ENCODE data around the gene KDM5A.
"Not testable (repeated sequence)": the region's sequence is repeated elsewhere in the genome, so short reads cannot be mapped to it uniquely, and the experiment has no call there.

Gene KDM5A

DNA sequence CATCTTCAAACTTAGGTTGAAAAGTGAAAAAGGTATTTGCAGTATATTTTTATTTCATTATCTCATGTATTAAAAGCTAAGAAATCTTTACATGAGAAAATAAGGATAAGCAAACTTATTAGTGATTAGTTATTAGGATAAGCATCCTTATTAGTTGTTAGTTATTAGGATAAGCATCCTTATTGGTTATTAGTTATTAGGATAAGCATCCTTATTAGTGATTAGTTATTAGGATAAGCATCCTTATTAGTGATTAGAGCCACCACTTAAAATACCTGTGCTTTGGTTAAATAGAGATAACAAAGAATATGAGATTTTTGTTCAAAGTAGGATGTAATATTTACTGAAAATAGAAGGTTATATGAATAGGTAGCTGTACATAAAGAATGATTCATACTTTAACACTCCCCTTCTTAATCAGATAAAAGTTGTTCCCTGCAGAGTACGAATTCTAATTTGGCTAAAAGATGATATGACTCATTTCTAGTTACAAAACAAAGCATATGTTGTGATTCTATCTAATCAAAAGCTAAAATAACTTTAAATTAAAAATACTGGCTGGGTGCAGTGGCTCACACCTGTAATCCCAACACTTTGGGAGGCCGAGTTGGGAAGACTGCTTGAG, 56.4 kb downstream of the KDM5A start:
- DNase-seq (ENCODE audit: low read depth), result no peak

DNA sequence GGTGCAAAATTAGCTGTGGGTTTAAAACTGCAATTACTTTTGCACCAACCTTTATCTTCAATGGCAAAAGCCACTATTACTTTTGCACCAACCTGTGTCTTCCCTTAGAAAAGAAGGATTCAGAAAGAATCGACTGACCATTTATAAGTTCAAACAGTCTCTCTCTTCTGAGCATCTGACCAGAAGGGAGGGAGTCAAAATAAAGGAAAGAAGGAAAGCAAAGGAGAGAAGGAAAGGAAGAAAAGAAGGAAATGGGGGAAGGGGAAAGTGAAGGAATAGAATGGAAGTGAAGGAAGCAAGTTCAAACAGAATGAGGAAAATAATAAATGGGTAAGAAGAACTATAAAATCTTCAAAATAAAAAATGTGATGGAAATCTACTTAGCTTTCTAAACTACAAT, 57.8 kb downstream of the KDM5A start:
- DNase-seq (ENCODE audit: low read depth), result no peak

DNA sequence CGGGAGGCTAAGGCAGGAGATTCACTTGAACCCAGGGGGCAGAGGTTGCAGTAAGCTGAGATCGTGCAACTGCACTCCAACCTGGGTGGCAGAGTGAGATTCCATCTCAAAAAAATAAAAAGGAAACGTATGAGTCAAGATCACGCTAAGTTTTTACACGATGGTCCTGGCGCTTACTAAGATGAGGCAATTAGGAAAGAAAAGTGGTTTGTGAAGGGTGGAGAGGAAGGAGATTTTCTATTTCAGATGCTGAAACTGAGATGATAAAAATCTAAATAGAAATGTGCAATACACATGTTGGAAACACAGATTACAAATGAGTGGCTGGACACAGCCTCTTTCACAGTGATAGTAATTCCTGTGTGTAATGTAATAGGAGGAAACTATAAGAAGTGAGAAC, 63.2 kb downstream of the KDM5A start:
- no peak for DNase-seq (ENCODE audit: low read depth)

DNA sequence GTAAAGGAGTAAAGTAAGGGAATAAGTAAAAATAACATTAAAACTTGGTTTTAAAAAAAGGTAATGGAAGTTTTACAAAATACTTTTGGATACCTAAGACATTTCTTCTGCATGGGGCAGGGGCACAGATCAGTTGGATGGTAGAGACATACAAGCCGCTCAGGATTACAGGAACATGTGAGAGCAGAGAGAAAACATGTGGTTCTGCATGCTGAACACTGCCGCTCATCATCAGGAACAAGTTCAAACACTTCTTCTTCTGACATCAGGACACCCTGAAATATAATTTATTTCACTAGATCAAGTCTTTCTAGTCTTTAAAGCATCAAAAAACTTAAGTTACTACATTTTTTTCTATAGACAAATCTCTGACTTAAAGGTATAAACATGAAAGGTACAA, 65.6 kb downstream of the KDM5A start:
- no peak for DNase-seq (ENCODE audit: low read depth)

DNA sequence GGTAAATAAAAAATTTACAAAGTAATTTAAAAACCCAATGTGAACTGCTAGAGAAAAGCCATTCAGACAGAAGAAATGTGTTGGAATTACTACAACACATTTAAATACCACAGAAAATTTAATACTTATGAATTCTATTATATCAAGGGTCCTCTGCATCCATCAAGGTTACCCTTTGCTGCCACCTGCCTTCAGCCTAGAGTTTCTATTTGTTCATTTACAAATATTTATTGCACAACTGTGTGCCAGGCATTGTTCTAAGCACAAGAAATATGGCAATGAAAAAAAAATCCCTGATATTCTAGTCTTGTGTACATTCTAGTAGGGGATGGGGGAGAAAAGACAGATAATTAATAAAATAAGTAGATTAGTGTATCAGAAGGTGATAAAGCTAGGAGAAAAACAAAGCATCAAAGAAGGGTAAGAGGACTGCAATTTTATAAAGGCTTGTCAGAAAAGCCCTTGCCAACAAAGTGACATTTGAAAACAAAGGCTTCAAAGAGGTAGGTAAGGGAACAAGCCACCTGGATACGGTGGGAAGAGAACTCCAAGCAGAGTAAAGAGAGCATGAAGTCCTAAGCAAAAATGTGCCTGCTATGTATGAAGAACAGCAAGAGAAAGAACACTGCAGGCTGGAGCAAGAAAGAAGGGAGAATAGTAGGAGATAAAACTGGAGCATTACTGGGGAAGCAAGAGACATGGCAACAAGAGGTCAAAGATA, 67.4 kb downstream of the KDM5A start:
- no peak for DNase-seq (ENCODE audit: low read depth)

DNA sequence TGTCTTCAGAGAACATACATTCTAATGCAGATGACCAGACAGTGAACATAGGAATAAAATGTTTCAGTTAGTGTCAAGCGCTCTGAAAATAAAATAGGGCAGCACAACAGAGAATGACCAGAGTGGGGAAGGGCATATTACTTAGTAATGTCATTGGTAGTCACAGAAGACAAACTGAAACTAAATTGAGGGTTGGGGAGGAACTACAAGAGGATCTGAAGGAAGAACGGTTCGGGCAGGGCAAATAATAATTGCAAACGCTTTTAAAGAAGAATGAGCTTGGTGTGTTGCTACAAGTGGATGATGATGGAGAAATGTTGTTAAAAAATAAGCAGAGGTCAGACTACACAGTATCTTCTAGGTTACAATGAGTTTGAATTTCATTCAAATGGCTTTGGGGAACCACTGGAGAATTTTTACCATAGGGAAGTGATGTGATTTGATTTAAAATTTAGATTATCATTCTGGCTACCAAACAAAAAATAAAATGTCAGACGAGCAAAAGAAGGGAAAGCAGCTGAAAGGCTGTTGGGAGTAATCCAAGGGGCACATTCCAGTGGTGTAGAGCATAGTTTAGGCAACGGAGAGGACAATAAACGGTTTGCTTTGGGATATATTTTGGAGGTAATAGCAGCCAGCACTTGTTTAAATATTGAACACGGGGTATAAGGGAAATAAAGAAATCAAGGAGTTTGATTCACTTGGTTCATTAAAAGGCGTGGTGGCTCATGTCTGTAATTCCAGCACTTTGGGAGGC, 70.2 kb downstream of the KDM5A start:
- DNase-seq (ENCODE audit: low read depth), result no peak

DNA sequence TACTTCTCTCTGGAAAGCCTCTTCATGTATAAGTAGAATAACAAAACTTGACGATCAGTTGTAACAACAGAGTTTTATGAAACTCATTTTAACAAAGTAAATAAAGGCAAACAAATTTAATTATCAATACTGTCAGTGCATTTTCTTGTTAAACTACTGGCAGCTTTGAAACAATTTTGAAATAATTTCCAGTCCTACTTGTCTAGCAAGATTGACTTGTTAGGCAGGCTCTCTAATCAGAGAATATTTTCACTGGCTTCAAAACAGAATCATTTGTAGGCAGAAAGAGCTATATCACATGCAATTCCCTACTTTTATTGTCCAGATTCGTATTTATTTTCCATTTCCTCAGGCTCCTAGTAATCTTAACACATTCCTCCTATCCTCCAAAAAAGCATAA, 80.6 kb downstream of the KDM5A start:
- DNase-seq (ENCODE audit: low read depth), result no peak

DNA sequence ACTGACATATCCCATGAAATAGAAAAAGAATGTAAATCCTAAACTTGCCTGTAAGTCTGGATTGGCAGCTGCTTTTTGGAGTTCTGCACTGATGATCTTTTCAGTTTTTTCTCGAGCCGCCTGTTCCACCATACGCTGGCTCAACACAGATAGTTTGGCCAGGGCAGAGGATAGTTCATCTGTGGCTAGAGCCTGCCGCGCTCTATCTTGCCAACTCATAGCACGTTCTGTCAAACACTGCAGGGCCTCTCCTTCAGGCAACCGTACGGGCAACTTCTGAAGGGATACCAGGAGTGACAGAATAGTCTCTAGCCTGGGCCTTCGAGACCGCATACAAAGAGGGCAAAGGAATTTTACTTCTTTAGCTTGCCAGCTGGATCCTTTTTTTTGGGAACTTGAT, 81.7 kb downstream of the KDM5A start:
- DNase-seq (ENCODE audit: low read depth), result no peak

DNA sequence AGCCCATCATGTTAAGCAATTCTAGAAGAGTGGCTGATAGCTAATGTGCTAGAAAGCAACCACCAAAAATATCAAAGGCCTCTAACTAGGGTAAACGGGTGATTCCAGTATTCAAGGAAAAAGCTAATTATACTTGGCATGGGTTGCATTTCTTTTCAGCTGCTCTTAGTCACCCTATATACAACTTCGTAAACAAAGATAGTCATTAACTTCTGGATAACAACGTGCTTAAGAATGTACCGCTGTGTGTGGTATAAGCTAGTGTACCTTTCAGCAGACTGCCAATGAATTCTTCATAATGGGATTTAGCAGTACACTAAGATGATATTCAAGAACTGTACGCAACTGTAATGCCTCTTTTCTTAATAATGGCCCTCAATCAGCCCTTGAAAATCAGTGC, 84.3 kb downstream of the KDM5A start:
- no peak for DNase-seq (ENCODE audit: low read depth)

DNA sequence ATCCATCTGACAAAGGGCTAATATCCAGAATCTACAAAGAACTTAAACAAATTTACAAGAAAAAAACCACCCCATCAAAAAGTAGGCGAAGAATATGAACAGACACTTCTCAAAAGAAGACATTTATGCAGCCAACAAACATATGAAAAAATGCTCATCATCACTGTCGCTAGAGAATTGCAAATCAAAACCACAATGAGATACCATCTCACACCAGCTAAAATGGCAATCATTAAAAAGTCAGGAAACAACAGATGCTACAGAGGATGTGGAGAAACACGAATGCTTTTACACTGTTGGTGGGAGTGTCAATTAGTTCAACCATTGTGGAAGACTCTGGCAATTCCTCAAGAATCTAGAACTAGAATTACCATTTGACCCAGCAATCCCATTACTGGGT, 86.4 kb downstream of the KDM5A start:
- DNase-seq (ENCODE audit: low read depth), result not testable (repeated sequence)

DNA sequence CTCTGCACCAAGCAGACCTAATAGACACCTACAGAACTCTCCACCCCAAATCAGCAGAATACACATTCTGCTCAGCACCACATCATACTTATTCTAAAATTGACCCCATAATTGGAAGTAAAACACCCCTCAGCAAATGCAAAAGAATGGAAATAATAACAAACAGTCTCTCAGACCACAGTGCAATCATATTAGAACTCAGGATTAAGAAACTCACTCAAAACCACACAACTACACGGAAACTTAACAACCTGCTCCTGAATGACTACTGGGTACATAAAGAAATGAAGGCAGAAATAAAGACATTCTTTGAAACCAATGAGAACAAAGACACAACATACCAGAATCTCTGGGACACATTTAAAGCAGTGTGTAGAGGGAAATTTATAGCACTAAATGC, 89.0 kb downstream of the KDM5A start:
- not testable (repeated sequence) for DNase-seq (ENCODE audit: low read depth)

DNA sequence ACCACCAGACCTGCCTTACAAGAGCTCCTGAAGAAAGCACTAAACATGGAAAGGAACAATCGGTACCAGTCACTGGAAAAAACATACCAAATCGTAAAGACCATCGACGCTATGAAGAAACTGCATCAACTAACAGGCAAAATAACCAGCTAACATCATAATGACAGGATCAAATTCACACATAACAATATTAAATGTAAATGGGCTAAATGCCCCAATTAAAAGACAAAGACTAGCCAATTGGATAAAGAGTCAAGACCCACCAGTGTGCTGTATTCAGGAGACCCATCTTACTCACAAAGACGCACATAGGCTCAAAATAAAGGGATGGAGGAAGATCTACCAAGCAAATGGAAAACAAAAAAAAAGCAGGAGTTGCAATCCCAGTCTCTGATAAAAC, 89.6 kb downstream of the KDM5A start:
- not testable (repeated sequence) for DNase-seq (ENCODE audit: low read depth)

DNA sequence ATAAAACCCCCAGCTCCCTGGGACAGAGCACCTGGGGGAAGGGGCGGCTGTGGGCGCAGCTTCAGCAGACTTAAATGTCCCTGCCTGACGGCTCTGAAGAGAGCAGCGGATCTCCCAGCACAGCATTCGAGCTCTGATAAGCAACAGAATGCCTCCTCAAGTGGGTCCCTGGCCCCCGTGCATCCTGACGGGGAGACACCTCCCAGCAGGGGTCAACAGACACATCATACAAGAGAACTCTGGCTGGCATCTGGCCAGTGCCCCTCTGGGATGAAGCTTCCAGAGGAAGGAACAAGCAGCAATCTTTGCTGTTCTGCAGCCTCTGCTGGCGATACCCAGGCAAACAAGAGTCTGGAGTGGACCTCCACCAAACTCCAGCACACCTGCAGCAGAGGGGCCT, 91.1 kb downstream of the KDM5A start:
- DNase-seq (ENCODE audit: low read depth), result not testable (repeated sequence)

DNA sequence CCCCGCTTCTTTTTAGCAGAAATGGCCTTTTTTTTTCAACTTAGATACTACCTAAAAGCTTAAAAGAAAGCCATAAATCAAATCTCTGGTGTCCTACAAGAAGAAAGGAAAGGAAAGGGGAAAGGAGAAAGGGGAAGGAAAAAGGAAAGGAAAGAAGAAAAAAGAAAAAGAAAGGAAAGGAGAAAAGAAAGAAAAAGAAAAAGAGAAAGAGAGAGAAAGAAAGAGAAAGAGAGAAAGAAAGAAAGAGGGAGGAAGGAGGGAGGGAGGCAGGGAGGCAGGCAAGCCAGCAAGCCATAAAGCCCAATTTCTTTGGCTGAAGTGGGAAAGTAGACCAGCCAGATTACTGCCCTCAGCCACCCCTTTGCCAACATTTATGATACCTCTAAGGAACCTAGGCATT, 94.0 kb downstream of the KDM5A start:
- DNase-seq (ENCODE audit: low read depth), result no peak

DNA sequence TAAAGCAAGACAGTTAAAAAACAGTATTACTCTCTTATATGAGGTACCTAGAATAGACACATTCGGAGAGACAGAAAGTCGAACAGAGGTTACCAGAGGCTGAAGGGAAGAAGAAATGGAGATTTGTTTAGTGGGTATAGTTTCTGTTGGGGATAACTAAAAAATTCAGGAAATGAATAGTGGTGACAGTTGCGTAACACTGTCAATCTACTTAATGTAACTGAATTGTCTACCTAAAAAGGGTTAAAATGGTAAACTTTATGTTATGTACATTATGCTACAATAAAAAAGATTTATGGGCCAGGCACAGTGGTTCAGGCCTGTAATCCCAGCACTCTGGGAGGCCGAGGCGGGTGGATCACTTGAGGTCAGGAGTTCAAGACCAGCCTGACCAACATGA, 95.9 kb downstream of the KDM5A start:
- DNase-seq (ENCODE audit: low read depth), result no peak

DNA sequence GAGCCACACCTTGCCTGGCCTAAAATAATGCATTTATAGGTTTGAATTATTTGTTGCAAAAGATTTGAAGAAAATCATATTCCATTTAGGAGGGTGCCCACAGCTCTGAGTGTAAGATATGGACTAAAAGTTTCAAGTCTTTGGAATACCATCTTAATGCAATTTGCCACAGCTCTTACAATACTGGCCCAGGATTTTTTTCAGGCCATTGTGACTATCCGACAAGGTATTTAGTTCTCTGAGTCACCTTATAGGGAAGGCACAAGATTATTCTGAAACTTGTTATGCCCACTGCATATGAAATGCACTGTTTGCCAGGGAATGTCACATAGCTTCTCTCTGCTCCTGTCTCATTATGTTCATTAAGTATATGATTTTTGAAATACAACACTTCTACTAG, 96.9 kb downstream of the KDM5A start:
- DNase-seq (ENCODE audit: low read depth), result no peak

DNA sequence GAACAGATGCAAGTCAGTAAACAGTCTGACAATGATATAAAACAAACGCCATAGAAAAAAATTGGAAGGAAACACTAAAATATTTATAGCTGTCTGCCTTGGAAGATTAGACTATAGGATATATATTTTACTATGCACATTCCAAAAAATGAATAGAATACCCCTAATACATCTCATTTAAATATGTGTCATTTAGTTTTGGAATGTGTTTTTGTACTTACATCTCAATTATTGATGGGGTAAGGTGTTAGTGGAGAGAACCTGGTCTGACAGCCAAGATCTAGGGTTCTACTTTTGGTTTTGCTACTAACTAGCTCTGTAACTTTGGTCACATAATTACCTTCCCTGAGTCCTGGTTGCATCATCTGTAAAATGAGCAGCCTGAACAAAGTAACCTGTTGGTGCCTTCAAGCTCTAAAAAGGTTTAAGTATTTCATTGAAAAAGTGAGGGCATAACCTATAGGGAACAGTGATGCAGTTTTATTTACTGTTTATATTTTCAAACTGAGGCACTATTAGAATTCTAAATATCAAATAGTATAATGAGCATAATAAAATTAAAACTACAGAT, 97.9 kb downstream of the KDM5A start:
- DNase-seq (ENCODE audit: low read depth), result no peak

DNA sequence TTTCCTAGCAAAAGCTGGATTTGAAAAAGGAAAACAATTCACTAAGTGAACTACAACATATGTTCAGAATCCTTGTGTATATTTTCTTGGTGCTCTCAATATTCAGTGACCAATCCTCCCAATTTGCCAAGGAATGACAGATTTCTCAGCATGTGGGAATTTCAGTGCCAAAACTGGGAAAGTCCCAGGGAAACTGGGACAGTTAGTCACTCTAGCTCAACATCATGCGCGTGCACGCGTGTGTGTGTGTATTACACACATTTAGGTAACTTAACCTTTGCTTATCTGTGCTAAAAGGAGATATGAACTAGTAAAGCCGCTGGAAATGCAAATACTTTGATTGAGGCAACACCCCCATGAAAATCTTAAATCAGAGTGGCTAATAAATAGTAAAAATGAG, 100.4 kb downstream of the KDM5A start:
- DNase-seq (ENCODE audit: low read depth), result no peak

DNA sequence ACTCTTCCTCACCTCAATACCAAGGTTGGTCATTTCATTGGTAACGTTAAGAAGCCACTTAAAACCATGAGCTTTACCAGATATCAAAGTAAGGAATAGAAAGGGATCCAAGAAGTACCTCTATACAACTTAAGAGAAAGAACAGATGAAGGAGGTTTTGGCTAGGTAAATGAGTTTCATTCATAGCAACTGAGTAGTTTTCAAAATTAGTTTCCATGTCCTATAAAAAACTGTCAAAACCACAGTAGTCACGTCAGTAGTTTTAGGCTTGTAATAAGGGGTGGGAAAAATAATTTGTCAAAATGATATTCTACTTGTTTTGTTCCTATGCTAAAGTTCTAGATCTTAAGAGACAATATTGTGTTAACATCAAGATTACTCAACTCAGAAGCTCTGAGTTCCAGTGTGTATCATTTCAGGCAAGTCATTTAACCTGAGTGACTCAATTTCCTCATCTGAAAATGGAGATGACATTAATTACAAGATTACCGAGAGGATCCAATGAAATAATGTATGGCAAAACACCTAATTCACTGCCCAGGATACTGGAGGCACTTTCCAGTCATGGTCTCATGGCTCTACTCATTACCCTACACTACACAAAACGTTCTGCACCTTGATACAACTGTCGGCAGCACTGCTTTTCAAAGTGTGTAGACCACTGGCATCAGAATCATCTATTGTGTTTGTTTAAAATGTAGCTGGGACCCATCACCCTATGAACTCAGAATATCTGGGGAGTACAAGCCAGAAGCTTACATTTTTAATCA, 102.4 kb downstream of the KDM5A start:
- DNase-seq (ENCODE audit: low read depth), result no peak

DNA sequence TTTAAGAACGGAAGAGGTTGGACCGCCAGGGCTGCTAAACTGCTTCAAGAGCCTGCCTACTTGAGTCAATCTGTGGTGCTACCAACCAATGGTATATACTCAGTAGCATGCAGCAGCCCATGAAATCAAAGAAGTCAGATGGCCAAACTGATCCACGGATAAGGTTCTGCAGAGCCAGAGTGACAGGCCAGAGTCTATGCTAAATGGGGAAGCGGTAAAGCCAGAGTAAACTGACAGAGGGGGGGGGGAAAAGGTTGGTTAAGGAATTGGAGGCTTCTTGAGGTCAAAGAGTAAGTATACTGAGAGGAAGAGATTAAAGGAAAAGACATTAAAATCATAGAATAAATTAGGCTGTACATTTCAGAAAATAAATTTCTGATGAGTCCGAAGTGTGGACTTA, 111.1 kb downstream of the KDM5A start:
- no peak for DNase-seq (ENCODE audit: low read depth)

DNA sequence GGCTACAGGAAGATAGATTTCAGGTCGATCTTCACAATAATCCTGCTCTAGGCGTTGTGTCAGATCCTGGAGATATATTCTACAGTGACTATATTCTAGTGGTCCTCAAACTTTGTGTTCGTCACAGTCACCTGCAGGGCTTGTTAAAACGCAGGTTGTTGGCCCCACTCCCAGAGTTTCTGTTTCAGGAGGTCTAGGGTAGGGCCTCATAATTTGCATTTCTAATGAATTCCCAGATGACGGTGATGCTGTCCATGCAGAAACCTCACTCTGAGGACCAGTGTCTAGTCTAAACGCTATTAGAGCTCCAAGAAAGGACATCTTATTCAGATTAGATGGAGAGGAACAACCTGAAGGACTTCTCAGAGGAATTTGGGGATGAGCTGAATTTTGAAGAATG, 113.3 kb downstream of the KDM5A start:
- no peak for DNase-seq (ENCODE audit: low read depth)

DNA sequence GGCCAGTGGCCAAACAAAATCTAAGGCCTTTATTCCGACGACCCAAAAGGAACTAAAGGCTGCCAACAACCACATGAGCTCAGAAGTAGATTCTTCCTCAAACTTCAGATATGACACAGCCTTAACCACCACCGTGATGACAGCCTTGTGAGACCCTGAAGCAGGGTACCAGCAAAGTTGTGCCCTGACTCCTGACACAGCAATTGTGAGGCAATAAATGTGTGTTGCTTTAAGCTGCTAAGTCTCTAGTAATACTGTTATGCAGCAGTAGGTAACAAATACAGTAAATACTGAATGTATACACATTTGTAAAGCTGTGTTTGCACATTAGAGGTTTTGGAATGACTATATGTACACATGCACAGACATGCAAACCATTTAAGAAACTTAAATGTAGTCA, 115.7 kb downstream of the KDM5A start:
- DNase-seq (ENCODE audit: low read depth), result no peak

Data from T follicular helper cell (primary cell).